RWPE1 (cell line): ENCODE results near the gene ASTN2.

Source experiments
- CTCF ChIA-PET: fragments of 350-600 bp; sonication (Branson Sonifier 250); formaldehyde crosslinking; extraction: SDS; loops from one replicate; lab custom pipeline; 2021; lab: Yijun Ruan, JAX
- POLR2A ChIA-PET: fragments of 400-600 bp; formaldehyde crosslinking; extraction: SDS; loops from one replicate; lab custom pipeline; 2020; ENCODE audit warnings: antibody characterized with exemption; ENCODE audit not compliant: low non-redundant PET; lab: Yijun Ruan, JAX
- DNase-seq: peaks from one replicate; pipeline ENCODE4 v3.0.0; 2012; ENCODE audit warnings: low spot score
- H3K27ac ChIP-seq: fragments of 450-650 bp; 2 replicates; pipeline ENCODE4 v1.5.1; 2017
- CTCF ChIP-seq: fragments of 450-650 bp; conservative IDR thresholded peaks from 2 replicates; pipeline ENCODE4 v1.5.1; 2017; ENCODE audit warnings: low read depth, mild to moderate bottlenecking

ASTN2 gene

GRCh38 chr9:116576386-116576785 is 838.5 kb downstream of the ASTN2 start:
- no peak for TF ChIP-seq CTCF
- no peak for DNase-seq
- CTCF ChIA-PET: interaction anchor here (0.6 to 0.7 kb wide), 2 partner anchors 17 to 421 kb away, joined by 3 read pairs; no protein-coding TSS in a partner anchor
- no peak overlapping the region for H3K27ac ChIP-seq
- POLR2A ChIA-PET: no interaction called here

- POLR2A ChIA-PET: no interaction called here
- CTCF ChIA-PET: no interaction called here
Measured at GRCh38 chr9:116574027-116574679, 840.7 kb downstream of the ASTN2 start.

GRCh38 chr9:116572095-116572748 is 842.6 kb downstream of the ASTN2 start:
- peak; percentile 95 for TF ChIP-seq CTCF
- ChIA-PET POLR2A (no interaction called here), CTCF (interaction anchor here (0.5 to 1.6 kb wide), 22 partner anchors 12 to 1572 kb away, joined by 3 to 26 read pairs (median 3); no protein-coding TSS in a partner anchor)
- H3K27ac ChIP-seq: no peak overlapping the region
- peak; percentile 91 for DNase-seq

More at GRCh38 chr9:116574027-116574679, 840.7 kb downstream of the ASTN2 start:
- DNase-seq: no peak
- TF ChIP-seq CTCF: no peak
- H3K27ac ChIP-seq: no peak overlapping the region

GRCh38 chr9:116569111-116569510 is 845.7 kb downstream of the ASTN2 start:
- CTCF ChIA-PET: interaction anchor here (0.6 to 1.1 kb wide), 3 partner anchors 101 to 977 kb away, joined by 3 to 4 read pairs (median 3); no protein-coding TSS in a partner anchor
- H3K27ac ChIP-seq: no peak overlapping the region
- TF ChIP-seq CTCF: no peak
- POLR2A ChIA-PET: no interaction called here
- no peak for DNase-seq

- no peak overlapping the region for H3K27ac ChIP-seq
- POLR2A ChIA-PET: no interaction called here
- DNase-seq: no peak
- CTCF ChIA-PET: no interaction called here
- TF ChIP-seq CTCF: no peak
Measured at GRCh38 chr9:116566677-116567488, 848.0 kb downstream of the ASTN2 start.

GRCh38 chr9:116565986-116566385 is 848.9 kb downstream of the ASTN2 start:
- ChIA-PET CTCF (interaction anchor here (0.6 kb wide), 1 partner anchor 856 kb away, joined by 4 read pairs; no protein-coding TSS in a partner anchor), POLR2A (no interaction called here)
- H3K27ac ChIP-seq: no peak overlapping the region
- TF ChIP-seq CTCF: no peak
- DNase-seq: no peak
